HepG2 (cell line): Measurements from ENCODE around the gene KIZ. TPM values are rescaled to one million over a fixed set of nuclear protein-coding genes. Genes with fewer than 3 reads are reported as not detected.

Experiments used
- ATF6 ChIP-seq: sonication (generic); formaldehyde crosslinking; conservative IDR thresholded peaks from 2 replicates; pipeline ENCODE4 v1.4.0; 2020; ENCODE audit warnings: missing genetic modification reagents
- HIC2 ChIP-seq: sonication (generic); formaldehyde crosslinking; IDR thresholded peaks from 2 replicates; pipeline ENCODE4 v1.9.0; 2022; ENCODE audit warnings: low read depth, missing genetic modification reagents
- KLF15 ChIP-seq: sonication (generic); formaldehyde crosslinking; IDR thresholded peaks from 2 replicates; pipeline ENCODE4 v1.8.1; 2023; ENCODE audit warnings: borderline replicate concordance, mild to moderate bottlenecking, inconsistent platforms, missing genetic modification reagents, mixed read lengths
- MEIS2 ChIP-seq: sonication (generic); formaldehyde crosslinking; IDR thresholded peaks from 2 replicates; pipeline ENCODE4 v1.9.0; 2021; ENCODE audit warnings: mild to moderate bottlenecking, missing genetic modification reagents
- MXI1 ChIP-seq: IDR thresholded peaks from 3 replicates; pipeline ENCODE4 v1.6.1; 2012; ENCODE audit warnings: low read depth, low read length, inconsistent platforms, borderline replicate concordance
- PLRG1 ChIP-seq: fragments of 450-650 bp; conservative IDR thresholded peaks from 2 replicates; pipeline ENCODE4 v1.6.1; 2016
- TRIM24 ChIP-seq: sonication (generic); formaldehyde crosslinking; IDR thresholded peaks from 2 replicates; pipeline ENCODE4 v1.8.0; 2022; ENCODE audit warnings: mild to moderate bottlenecking, missing genetic modification reagents
- U2AF1 ChIP-seq: fragments of 200-400 bp; formaldehyde crosslinking; optimal IDR thresholded peaks from 2 replicates; pipeline ENCODE3; 2017; ENCODE audit warnings: mild to moderate bottlenecking, low read depth, low read length
- ZNF10 ChIP-seq: sonication (generic); formaldehyde crosslinking; IDR thresholded peaks from 2 replicates; pipeline ENCODE4 v1.4.0; 2020; ENCODE audit warnings: mild to moderate bottlenecking, low read depth, missing genetic modification reagents, borderline replicate concordance
- ZNF224 ChIP-seq: sonication (generic); formaldehyde crosslinking; IDR thresholded peaks from 2 replicates; pipeline ENCODE4 v1.5.0; 2020; ENCODE audit warnings: mild to moderate bottlenecking, missing genetic modification reagents
- ZNF326 ChIP-seq: sonication (generic); formaldehyde crosslinking; IDR thresholded peaks from 2 replicates; pipeline ENCODE4 v1.4.0; 2020; ENCODE audit warnings: missing genetic modification reagents, borderline replicate concordance
- ZNF550 ChIP-seq: sonication (generic); formaldehyde crosslinking; IDR thresholded peaks from 2 replicates; pipeline ENCODE4 v1.4.0; 2020; ENCODE audit warnings: mild to moderate bottlenecking, missing genetic modification reagents, borderline replicate concordance
- ZNF564 ChIP-seq: sonication (generic); formaldehyde crosslinking; IDR thresholded peaks from 2 replicates; pipeline ENCODE4 v1.8.1; 2023; ENCODE audit warnings: mild to moderate bottlenecking, missing genetic modification reagents
- ZNF770 ChIP-seq: sonication (generic); formaldehyde crosslinking; IDR thresholded peaks from 2 replicates; pipeline ENCODE4 v1.5.0; 2020; ENCODE audit warnings: mild to moderate bottlenecking, missing genetic modification reagents
- ZNF792 ChIP-seq: IDR thresholded peaks from 2 replicates; pipeline ENCODE4 v1.6.1; 2016
- ZSCAN29 ChIP-seq: sonication (generic); formaldehyde crosslinking; conservative IDR thresholded peaks from 2 replicates; pipeline ENCODE4 v1.4.0; 2020; ENCODE audit warnings: mild to moderate bottlenecking, missing genetic modification reagents
- polyA plus RNA-seq, 8 experiments: library from polyadenylated mRNA; depleted of rRNA in 3 of 8; stranded (reverse) in 7 of 8; unstranded in 1 of 8; fragments of >200 nt; fragmentation: Illumina TruSeq in 4 of 8; extraction: Trizol in 4 of 8; gene quantifications; 2 replicates each; pipeline versions ENCODE4 v1.2.1 to v1.2.3, GENCODE V29; 2011 to 2016; ENCODE audit warnings: low read depth in 4 of 8, missing spikeins in 1 of 8, mixed read lengths in 1 of 8; ENCODE audit not compliant: insufficient read depth in 1 of 8
- total RNA-seq, 5 experiments: library from RNA; depleted of rRNA; stranded (reverse); fragments of >200 nt; fragmentation: Illumina TruSeq; extraction: Trizol; gene quantifications; 2 replicates each; pipeline ENCODE4 v1.2.3, GENCODE V29; 2016; ENCODE audit warnings: low read depth in 1 of 5
- TF ChIP-seq, protein P1 (sequence below): IDR thresholded peaks from 2 replicates; pipeline ENCODE4 v1.6.1; 2016; ENCODE audit warnings: low read depth, borderline replicate concordance
- TF ChIP-seq, protein P2 (sequence below): sonication (generic); formaldehyde crosslinking; IDR thresholded peaks from 2 replicates; pipeline ENCODE4 v1.8.0; 2022; ENCODE audit warnings: mild to moderate bottlenecking, missing genetic modification reagents, moderate library complexity
- TF ChIP-seq, protein P3 (sequence below): sonication (generic); formaldehyde crosslinking; IDR thresholded peaks from 2 replicates; pipeline ENCODE4 v1.8.1; 2022; ENCODE audit warnings: low read depth, mild to moderate bottlenecking, missing genetic modification reagents

Gene KIZ
- total and polyA plus RNA-seq, 2 of the 13 experiments (the other 11 are each of a cell fraction or from before 2014, with no cell fraction given), result 46.3 to 114 TPM

- TF ChIP-seq ATF6 (CRISPR knock-in tag) (peak; percentile 78; the same call in 1 of the 2 replicates), HIC2 (peak; percentile 84), ZNF10 (no peak), ZNF224 (CRISPR knock-in tag) (0 out of 2 replicates have a peak, but pooled peaks have one; percentile 34), ZSCAN29 (CRISPR knock-in tag) (peak; percentile 94), KLF15 (CRISPR knock-in tag) (no peak), TRIM24 (0 out of 2 replicates have a peak, but pooled peaks have one; percentile 54), PLRG1 (no peak), U2AF1 (no peak), ZNF792 (CRISPR knock-in tag) (peak; percentile 98), ZNF770 (CRISPR knock-in tag) (no peak; the same call in 1 of the 2 replicates), ZNF326 (CRISPR knock-in tag) (no peak), ZNF550 (CRISPR knock-in tag) (no peak), MXI1 (peak; percentile 56; the same call in 1 of the 3 replicates), ZNF564 (CRISPR knock-in tag) (no peak), MEIS2 (CRISPR knock-in tag) (peak; percentile 61; the same call in 1 of the 2 replicates)
- TF ChIP-seq, protein P1, sequence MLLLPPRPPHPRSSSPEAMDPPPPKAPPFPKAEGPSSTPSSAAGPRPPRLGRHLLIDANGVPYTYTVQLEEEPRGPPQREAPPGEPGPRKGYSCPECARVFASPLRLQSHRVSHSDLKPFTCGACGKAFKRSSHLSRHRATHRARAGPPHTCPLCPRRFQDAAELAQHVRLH (CRISPR knock-in tag), result peak; percentile 67; the same call in 1 of the 2 replicates
- TF ChIP-seq, protein P2, sequence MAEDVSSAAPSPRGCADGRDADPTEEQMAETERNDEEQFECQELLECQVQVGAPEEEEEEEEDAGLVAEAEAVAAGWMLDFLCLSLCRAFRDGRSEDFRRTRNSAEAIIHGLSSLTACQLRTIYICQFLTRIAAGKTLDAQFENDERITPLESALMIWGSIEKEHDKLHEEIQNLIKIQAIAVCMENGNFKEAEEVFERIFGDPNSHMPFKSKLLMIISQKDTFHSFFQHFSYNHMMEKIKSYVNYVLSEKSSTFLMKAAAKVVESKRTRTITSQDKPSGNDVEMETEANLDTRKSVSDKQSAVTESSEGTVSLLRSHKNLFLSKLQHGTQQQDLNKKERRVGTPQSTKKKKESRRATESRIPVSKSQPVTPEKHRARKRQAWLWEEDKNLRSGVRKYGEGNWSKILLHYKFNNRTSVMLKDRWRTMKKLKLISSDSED, result no peak
- TF ChIP-seq, protein P3, sequence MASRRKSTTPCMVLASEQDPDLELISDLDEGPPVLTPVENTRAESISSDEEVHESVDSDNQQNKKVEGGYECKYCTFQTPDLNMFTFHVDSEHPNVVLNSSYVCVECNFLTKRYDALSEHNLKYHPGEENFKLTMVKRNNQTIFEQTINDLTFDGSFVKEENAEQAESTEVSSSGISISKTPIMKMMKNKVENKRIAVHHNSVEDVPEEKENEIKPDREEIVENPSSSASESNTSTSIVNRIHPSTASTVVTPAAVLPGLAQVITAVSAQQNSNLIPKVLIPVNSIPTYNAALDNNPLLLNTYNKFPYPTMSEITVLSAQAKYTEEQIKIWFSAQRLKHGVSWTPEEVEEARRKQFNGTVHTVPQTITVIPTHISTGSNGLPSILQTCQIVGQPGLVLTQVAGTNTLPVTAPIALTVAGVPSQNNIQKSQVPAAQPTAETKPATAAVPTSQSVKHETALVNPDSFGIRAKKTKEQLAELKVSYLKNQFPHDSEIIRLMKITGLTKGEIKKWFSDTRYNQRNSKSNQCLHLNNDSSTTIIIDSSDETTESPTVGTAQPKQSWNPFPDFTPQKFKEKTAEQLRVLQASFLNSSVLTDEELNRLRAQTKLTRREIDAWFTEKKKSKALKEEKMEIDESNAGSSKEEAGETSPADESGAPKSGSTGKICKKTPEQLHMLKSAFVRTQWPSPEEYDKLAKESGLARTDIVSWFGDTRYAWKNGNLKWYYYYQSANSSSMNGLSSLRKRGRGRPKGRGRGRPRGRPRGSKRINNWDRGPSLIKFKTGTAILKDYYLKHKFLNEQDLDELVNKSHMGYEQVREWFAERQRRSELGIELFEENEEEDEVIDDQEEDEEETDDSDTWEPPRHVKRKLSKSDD, result no peak
Measured at GRCh38 chr20:21134883-21135493, 9.1 kb downstream of the KIZ start (continued).
